Body of pancreas (tissue), 4 donors: Measurements from ENCODE around the gene SLC36A2. TPM values are rescaled to one million over a fixed set of nuclear protein-coding genes. Genes with fewer than 3 reads are reported as not detected.

Experiments
- ATAC-seq: fragments of 150-250 bp; one replicate; pipeline ENCODE4 v1.9.1; 2016
- DNase-seq, 4 donors: peaks; one replicate each; pipeline ENCODE4 v3.0.0-alpha.2; 2019
- H3K27ac ChIP-seq, 4 donors: fragments of 200-600 bp; sonication (generic); 1 replicate in 3 of 4; 2 replicates in 1 of 4; pipeline versions ENCODE4 v1.5.1 to v1.6.1; 2016 to 2019; ENCODE audit warnings: mild to moderate bottlenecking in 1 of 4, mixed read lengths in 1 of 4, moderate library complexity in 1 of 4
- H3K27me3 ChIP-seq, 2 donors: fragments of 200-600 bp; sonication (generic); one replicate each; pipeline ENCODE4 v1.6.0; 2016; ENCODE audit warnings: mild to moderate bottlenecking in 1 of 2
- H3K36me3 ChIP-seq, 2 donors: fragments of 200-600 bp; sonication (generic); replicated peaks in 1 of 2; 2 replicates each; pipeline ENCODE4 v1.5.1; 2016; ENCODE audit warnings: low read depth in 2 of 2; ENCODE audit not compliant: insufficient read depth in 1 of 2
- H3K4me1 ChIP-seq: fragments of 200-600 bp; sonication (generic); one replicate; pipeline ENCODE4 v1.6.0; 2016
- H3K4me3 ChIP-seq, 2 donors: fragments of 200-600 bp; sonication (generic); 1 replicate in 1 of 2; 2 replicates in 1 of 2; pipeline ENCODE4 v1.5.1; 2016 to 2019
- H3K9me3 ChIP-seq, 3 donors: fragments of 200-600 bp; sonication (generic); 1 replicate in 2 of 3; 2 replicates in 1 of 3; pipeline ENCODE4 v1.5.1; 2016
- CTCF ChIP-seq, 7 experiments: fragments of 450-650 bp in 4 of 7; fragments of 200-600 bp in 3 of 7; sonication (generic) in 3 of 7; IDR thresholded peaks; one replicate each; pipeline ENCODE4 v1.5.1; 2016 to 2019; ENCODE audit warnings: antibody characterized with exemption in 7 of 7
- POLR2A ChIP-seq, 3 donors: fragments of 450-650 bp; IDR thresholded peaks; one replicate each; pipeline ENCODE4 v1.6.1; 2016; ENCODE audit warnings: antibody characterized with exemption in 3 of 3, mild to moderate bottlenecking in 2 of 3
- WGBS, 2 donors: methylation state at CpG; one replicate each; pipeline ENCODE4 v1.1.5; 2017; 5-methylcytosine and 5-hydroxymethylcytosine counted together
- intact Hi-C: fragments of 100-400 bp; cut with DNase I; formaldehyde crosslinking; loops from one replicate; pipeline ENCODE4 v1.15.1; 2023
- total RNA-seq, 2 donors: library from RNA; depleted of rRNA; stranded (reverse); fragments of >200 nt; gene quantifications; one replicate each; pipeline ENCODE4 v1.1.0, GENCODE V29; 2016

SLC36A2 gene
- total RNA-seq, 2 donors from 2014 or later: not detected

- H3K9me3 ChIP-seq: no peaks in the 10 kb centered on the region
- H3K27me3 ChIP-seq: no peaks in the 10 kb centered on the region
- intact Hi-C loops: no loop called here
- H3K4me3 ChIP-seq: no peak overlapping the region
- DNase-seq (no peak), ATAC-seq (no peak)
- H3K27ac ChIP-seq: no peak overlapping the region
- H3K4me1 ChIP-seq: no peaks in the 10 kb centered on the region
- TF ChIP-seq CTCF (IDR thresholded peaks at IDR 0.05) (no peak), POLR2A (IDR thresholded peaks at IDR 0.05) (no peak)
- WGBS, 2 donors: 31 to 35% methylated on average over 6 of the region's 6 CpGs
- H3K36me3 ChIP-seq: no peaks in the 10 kb centered on the region
Measured at GRCh38 chr5:151348789-151349188, 1.4 kb upstream of the SLC36A2 start.

GRCh38 chr5:151345808-151346478 is 1.4 kb downstream of the SLC36A2 start:
- Histone ChIP-seq H3K9me3 (no peaks in the 10 kb centered on the region), H3K36me3 (no peaks in the 10 kb centered on the region), H3K4me1 (no peaks in the 10 kb centered on the region), H3K27ac (no peak overlapping the region), H3K4me3 (no peak overlapping the region), H3K27me3 (no peaks in the 10 kb centered on the region)
- TF ChIP-seq POLR2A (IDR thresholded peaks at IDR 0.05) (no peak), CTCF (IDR thresholded peaks at IDR 0.05) (no peak)
- intact Hi-C loops: no loop called here
- DNase-seq: no peak
- ATAC-seq: no peak
- WGBS, 2 donors: 27 to 38% methylated on average over 8 of the region's 8 CpGs

GRCh38 chr5:151345187-151345807 is 2.1 kb downstream of the SLC36A2 start:
- no peaks in the 10 kb centered on the region for H3K4me1 ChIP-seq
- WGBS, 2 donors: 15 to 24% methylated on average over 11 of the region's 11 CpGs
- H3K36me3 ChIP-seq: no peaks in the 10 kb centered on the region
- ATAC-seq: no peak
- intact Hi-C loops: no loop called here
- TF ChIP-seq POLR2A (IDR thresholded peaks at IDR 0.05) (no peak), CTCF (IDR thresholded peaks at IDR 0.05) (no peak)
- no peaks in the 10 kb centered on the region for H3K9me3 ChIP-seq
- no peaks in the 10 kb centered on the region for H3K27me3 ChIP-seq
- H3K4me3 ChIP-seq: no peak overlapping the region
- H3K27ac ChIP-seq: no peak overlapping the region
- DNase-seq: no peak

GRCh38 chr5:151344088-151344487 is 3.3 kb downstream of the SLC36A2 start:
- Histone ChIP-seq H3K27ac (no peak overlapping the region), H3K9me3 (no peaks in the 10 kb centered on the region), H3K27me3 (no peaks in the 10 kb centered on the region), H3K36me3 (no peaks in the 10 kb centered on the region), H3K4me1 (no peaks in the 10 kb centered on the region), H3K4me3 (no peak overlapping the region)
- DNase-seq (no peak), ATAC-seq (no peak)
- 80 to 85% methylated on average over 5 to 7 of the region's 7 CpGs for WGBS, 2 donors
- intact Hi-C loops: no loop called here
- no peak for TF ChIP-seq CTCF (IDR thresholded peaks at IDR 0.05)
- TF ChIP-seq POLR2A (IDR thresholded peaks at IDR 0.05): no peak

- DNase-seq: no peak
- H3K9me3 ChIP-seq: no peaks in the 10 kb centered on the region
- no peaks in the 10 kb centered on the region for H3K36me3 ChIP-seq
- H3K4me1 ChIP-seq: no peaks in the 10 kb centered on the region
- H3K27me3 ChIP-seq: no peaks in the 10 kb centered on the region
- H3K27ac ChIP-seq: no peak overlapping the region
- WGBS, 2 donors: 53 to 69% methylated on average over 3 of the region's 3 CpGs
- no peak for ATAC-seq
- no peak for TF ChIP-seq CTCF (IDR thresholded peaks at IDR 0.05)
- no peak overlapping the region for H3K4me3 ChIP-seq
- intact Hi-C loops: no loop called here
Measured at GRCh38 chr5:151340004-151340403, 7.4 kb downstream of the SLC36A2 start.
